ENCODE data around the gene CHCHD4. TPM values are rescaled to one million over a fixed set of nuclear protein-coding genes. Genes with fewer than 3 reads are reported as not detected.

Gene CHCHD4
- total RNA-seq, 1 donor from 2014 or later, result 10.8 TPM

DNA sequence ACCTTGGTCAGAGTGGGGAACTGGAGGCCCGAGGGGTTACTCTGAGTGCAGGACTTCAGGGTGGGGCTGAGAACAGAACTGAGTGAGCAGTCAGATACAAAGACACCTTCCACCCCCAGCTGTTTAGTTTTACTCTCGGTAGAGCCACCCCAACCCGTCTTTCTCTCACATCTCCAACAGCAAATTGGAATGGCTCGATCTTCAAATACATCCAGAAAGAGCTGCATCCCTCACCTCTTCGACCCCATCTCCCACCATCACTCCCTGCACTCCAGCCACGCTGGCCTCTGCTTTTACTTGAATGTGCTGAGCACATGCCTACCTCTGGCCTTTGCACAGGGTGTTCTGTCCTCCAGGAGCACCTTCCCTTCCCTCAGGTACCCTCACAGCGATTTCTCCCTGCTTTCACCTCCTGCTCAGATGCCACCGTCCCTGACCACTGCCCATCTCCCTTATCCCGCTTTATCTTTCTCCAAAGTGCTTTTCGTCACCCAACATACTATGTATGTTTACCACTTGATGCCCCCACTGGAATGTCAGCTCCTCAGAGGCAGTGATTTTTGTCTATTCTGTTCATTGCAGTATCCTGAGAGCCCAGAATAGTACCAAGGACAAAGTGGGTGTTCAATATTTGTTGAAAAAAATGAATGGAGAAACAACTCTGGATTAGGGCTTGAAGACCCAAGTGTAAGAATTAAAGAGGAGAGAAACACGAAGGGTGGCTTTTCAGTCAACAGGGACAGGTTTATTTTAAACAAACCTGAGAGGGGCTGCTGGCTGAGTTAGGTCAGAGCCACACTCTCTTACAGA lies 4.4 kb downstream of the CHCHD4 start:
- H3K9me3 Mint-ChIP-seq (ENCODE audit: low read depth), result no peaks in the 10 kb centered on the region
- H3K4me3 Mint-ChIP-seq (ENCODE audit: low read depth), result no peak overlapping the region
- H3K27ac Mint-ChIP-seq, result peak overlapping the region; percentile 5
- no peak for DNase-seq (ENCODE audit: low spot score, unreplicated experiment)
- peaks cover 11% of the 10 kb centered on the region for H3K4me1 Mint-ChIP-seq (ENCODE audit: low read depth)
- TF ChIP-seq, protein P1, sequence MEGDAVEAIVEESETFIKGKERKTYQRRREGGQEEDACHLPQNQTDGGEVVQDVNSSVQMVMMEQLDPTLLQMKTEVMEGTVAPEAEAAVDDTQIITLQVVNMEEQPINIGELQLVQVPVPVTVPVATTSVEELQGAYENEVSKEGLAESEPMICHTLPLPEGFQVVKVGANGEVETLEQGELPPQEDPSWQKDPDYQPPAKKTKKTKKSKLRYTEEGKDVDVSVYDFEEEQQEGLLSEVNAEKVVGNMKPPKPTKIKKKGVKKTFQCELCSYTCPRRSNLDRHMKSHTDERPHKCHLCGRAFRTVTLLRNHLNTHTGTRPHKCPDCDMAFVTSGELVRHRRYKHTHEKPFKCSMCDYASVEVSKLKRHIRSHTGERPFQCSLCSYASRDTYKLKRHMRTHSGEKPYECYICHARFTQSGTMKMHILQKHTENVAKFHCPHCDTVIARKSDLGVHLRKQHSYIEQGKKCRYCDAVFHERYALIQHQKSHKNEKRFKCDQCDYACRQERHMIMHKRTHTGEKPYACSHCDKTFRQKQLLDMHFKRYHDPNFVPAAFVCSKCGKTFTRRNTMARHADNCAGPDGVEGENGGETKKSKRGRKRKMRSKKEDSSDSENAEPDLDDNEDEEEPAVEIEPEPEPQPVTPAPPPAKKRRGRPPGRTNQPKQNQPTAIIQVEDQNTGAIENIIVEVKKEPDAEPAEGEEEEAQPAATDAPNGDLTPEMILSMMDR (IDR thresholded peaks at IDR 0.05; ENCODE audit: unreplicated experiment), result no peak
- no peaks in the 10 kb centered on the region for H3K27me3 Mint-ChIP-seq
- H3K36me3 Mint-ChIP-seq (ENCODE audit: insufficient read depth), result peaks cover 13% of the 10 kb centered on the region

DNA sequence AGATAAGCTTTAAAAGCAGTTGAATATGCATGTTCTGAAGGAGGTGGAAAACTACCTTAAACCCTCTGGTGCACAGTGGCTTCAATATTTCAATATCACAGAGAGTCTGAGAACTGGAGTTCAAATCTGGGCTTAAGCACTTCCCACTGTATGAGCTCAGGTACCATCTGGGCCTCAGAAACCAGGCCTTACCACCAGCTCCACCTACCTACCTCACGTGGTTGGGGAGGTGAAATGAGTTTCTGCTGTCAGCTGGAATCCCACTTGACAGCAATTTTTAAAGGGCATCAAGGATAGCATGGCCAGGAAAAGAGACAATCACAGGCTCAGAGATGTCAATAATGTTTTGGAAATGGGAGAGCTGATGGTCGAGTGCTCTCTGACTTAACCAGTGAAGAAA lies 5.0 kb downstream of the CHCHD4 start:
- H3K9me3 Mint-ChIP-seq (ENCODE audit: low read depth), result no peaks in the 10 kb centered on the region
- no peak for DNase-seq (ENCODE audit: low spot score, unreplicated experiment)
- TF ChIP-seq, protein P1 (IDR thresholded peaks at IDR 0.05; ENCODE audit: unreplicated experiment), result no peak
- H3K4me1 Mint-ChIP-seq (ENCODE audit: low read depth), result peaks cover 12% of the 10 kb centered on the region
- H3K27me3 Mint-ChIP-seq, result no peaks in the 10 kb centered on the region
- peaks cover 13% of the 10 kb centered on the region for H3K36me3 Mint-ChIP-seq (ENCODE audit: insufficient read depth)
- H3K27ac Mint-ChIP-seq, result no peak overlapping the region
- no peak overlapping the region for H3K4me3 Mint-ChIP-seq (ENCODE audit: low read depth)

GRCh38 chr3:14118400-14119381 lies 6.0 kb downstream of the CHCHD4 start:
- DNase-seq (ENCODE audit: low spot score, unreplicated experiment), result no peak
- Mint-ChIP-seq H3K4me1 (ENCODE audit: low read depth) (peaks cover 14% of the 10 kb centered on the region), H3K27me3 (no peaks in the 10 kb centered on the region), H3K4me3 (ENCODE audit: low read depth) (no peak overlapping the region), H3K9me3 (ENCODE audit: low read depth) (no peaks in the 10 kb centered on the region), H3K27ac (no peak overlapping the region), H3K36me3 (ENCODE audit: insufficient read depth) (peaks cover 14% of the 10 kb centered on the region)
- TF ChIP-seq, protein P1 (IDR thresholded peaks at IDR 0.05; ENCODE audit: unreplicated experiment), result no peak

GRCh38 chr3:14117468-14118399 lies 6.9 kb downstream of the CHCHD4 start:
- H3K9me3 Mint-ChIP-seq (ENCODE audit: low read depth), result no peaks in the 10 kb centered on the region
- H3K27ac Mint-ChIP-seq, result no peak overlapping the region
- TF ChIP-seq, protein P1 (IDR thresholded peaks at IDR 0.05; ENCODE audit: unreplicated experiment), result no peak
- H3K4me1 Mint-ChIP-seq (ENCODE audit: low read depth), result peaks cover 8% of the 10 kb centered on the region
- DNase-seq (ENCODE audit: low spot score, unreplicated experiment), result no peak
- no peak overlapping the region for H3K4me3 Mint-ChIP-seq (ENCODE audit: low read depth)
- peaks cover 16% of the 10 kb centered on the region for H3K36me3 Mint-ChIP-seq (ENCODE audit: insufficient read depth)
- H3K27me3 Mint-ChIP-seq, result no peaks in the 10 kb centered on the region
